Thyroid gland (tissue), 4 donors: ENCODE measurements around the gene ELMO1.

ENCODE experiments used
- POLR2A ChIP-seq, 2 donors: fragments of 450-650 bp; IDR thresholded peaks; one replicate each; pipeline ENCODE4 v1.6.1; 2017; ENCODE audit warnings: antibody characterized with exemption in 2 of 2, mild to moderate bottlenecking in 2 of 2, moderate library complexity in 1 of 2
- TF ChIP-seq, protein P1 (sequence below), 6 experiments: fragments of 200-600 bp in 3 of 6; fragments of 450-650 bp in 3 of 6; sonication (generic) in 3 of 6; IDR thresholded peaks; one replicate each; pipeline ENCODE4 v1.5.1; 2016 to 2019; ENCODE audit warnings: antibody characterized with exemption in 6 of 6, mild to moderate bottlenecking in 2 of 6, inconsistent platforms in 1 of 6, moderate library complexity in 1 of 6

GRCh38 chr7:37176079-37176478, 272.6 kb downstream of the ELMO1 start:
- TF ChIP-seq, protein P1, sequence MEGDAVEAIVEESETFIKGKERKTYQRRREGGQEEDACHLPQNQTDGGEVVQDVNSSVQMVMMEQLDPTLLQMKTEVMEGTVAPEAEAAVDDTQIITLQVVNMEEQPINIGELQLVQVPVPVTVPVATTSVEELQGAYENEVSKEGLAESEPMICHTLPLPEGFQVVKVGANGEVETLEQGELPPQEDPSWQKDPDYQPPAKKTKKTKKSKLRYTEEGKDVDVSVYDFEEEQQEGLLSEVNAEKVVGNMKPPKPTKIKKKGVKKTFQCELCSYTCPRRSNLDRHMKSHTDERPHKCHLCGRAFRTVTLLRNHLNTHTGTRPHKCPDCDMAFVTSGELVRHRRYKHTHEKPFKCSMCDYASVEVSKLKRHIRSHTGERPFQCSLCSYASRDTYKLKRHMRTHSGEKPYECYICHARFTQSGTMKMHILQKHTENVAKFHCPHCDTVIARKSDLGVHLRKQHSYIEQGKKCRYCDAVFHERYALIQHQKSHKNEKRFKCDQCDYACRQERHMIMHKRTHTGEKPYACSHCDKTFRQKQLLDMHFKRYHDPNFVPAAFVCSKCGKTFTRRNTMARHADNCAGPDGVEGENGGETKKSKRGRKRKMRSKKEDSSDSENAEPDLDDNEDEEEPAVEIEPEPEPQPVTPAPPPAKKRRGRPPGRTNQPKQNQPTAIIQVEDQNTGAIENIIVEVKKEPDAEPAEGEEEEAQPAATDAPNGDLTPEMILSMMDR (IDR thresholded peaks at IDR 0.05), result no peak
- TF ChIP-seq POLR2A (IDR thresholded peaks at IDR 0.05), result no peak
